BE2C (cell line): Measurements from ENCODE around the gene PLEKHA6.
"Not testable (repeated sequence)": the region's sequence is repeated elsewhere in the genome, so short reads cannot be mapped to it uniquely, and the experiment has no call there.

Experiments
- DNase-seq: peaks from one replicate; pipeline ENCODE4 v3.0.0-alpha.2; 2020
- H3K27me3 ChIP-seq: fragments of 250-450 bp; sonication (Bioruptor Pico); 2 replicates; pipeline ENCODE4 v1.5.1; 2020; ENCODE audit warnings: mild to moderate bottlenecking
- H3K36me3 ChIP-seq: fragments of 250-450 bp; sonication (Bioruptor Pico); 2 replicates; pipeline ENCODE4 v1.5.1; 2020; ENCODE audit warnings: mild to moderate bottlenecking
- H3K4me1 ChIP-seq: fragments of 250-450 bp; sonication (Bioruptor Pico); 2 replicates; pipeline ENCODE4 v1.5.1; 2020
- H3K4me3 ChIP-seq: 2 replicates; pipeline ENCODE4 v1.5.1; 2011; ENCODE audit warnings: low read depth, low read length
- H3K9me3 ChIP-seq: fragments of 250-450 bp; sonication (Bioruptor Pico); 2 replicates; pipeline ENCODE4 v1.5.1; 2020
- TF ChIP-seq, protein P1 (sequence below): IDR thresholded peaks from 2 replicates; pipeline ENCODE4 v1.5.1; 2012; ENCODE audit warnings: mild to moderate bottlenecking, low read depth, low read length

Gene PLEKHA6

GRCh38 chr1:204248954-204249353, 110.8 kb downstream of the PLEKHA6 start:
- Histone ChIP-seq H3K27me3 (no peaks in the 10 kb centered on the region), H3K4me3 (no peak overlapping the region), H3K36me3 (peaks cover 52% of the 10 kb centered on the region), H3K4me1 (no peaks in the 10 kb centered on the region), H3K9me3 (no peaks in the 10 kb centered on the region)
- TF ChIP-seq, protein P1, sequence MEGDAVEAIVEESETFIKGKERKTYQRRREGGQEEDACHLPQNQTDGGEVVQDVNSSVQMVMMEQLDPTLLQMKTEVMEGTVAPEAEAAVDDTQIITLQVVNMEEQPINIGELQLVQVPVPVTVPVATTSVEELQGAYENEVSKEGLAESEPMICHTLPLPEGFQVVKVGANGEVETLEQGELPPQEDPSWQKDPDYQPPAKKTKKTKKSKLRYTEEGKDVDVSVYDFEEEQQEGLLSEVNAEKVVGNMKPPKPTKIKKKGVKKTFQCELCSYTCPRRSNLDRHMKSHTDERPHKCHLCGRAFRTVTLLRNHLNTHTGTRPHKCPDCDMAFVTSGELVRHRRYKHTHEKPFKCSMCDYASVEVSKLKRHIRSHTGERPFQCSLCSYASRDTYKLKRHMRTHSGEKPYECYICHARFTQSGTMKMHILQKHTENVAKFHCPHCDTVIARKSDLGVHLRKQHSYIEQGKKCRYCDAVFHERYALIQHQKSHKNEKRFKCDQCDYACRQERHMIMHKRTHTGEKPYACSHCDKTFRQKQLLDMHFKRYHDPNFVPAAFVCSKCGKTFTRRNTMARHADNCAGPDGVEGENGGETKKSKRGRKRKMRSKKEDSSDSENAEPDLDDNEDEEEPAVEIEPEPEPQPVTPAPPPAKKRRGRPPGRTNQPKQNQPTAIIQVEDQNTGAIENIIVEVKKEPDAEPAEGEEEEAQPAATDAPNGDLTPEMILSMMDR, result no peak
- no peak for DNase-seq

- no peak overlapping the region for H3K4me3 ChIP-seq
- DNase-seq, result no peak
- H3K9me3 ChIP-seq, result no peaks in the 10 kb centered on the region
- H3K36me3 ChIP-seq, result peaks cover 66% of the 10 kb centered on the region
- H3K4me1 ChIP-seq, result no peaks in the 10 kb centered on the region
- no peaks in the 10 kb centered on the region for H3K27me3 ChIP-seq
- TF ChIP-seq, protein P1, result no peak
Observed at GRCh38 chr1:204246876-204247275, 112.9 kb downstream of the PLEKHA6 start.

- H3K9me3 ChIP-seq, result no peaks in the 10 kb centered on the region
- DNase-seq, result no peak
- TF ChIP-seq, protein P1, result no peak
- peaks cover 72% of the 10 kb centered on the region for H3K36me3 ChIP-seq
- no peak overlapping the region for H3K4me3 ChIP-seq
- no peaks in the 10 kb centered on the region for H3K4me1 ChIP-seq
- no peaks in the 10 kb centered on the region for H3K27me3 ChIP-seq
Observed at GRCh38 chr1:204242920-204243319, 116.8 kb downstream of the PLEKHA6 start.

DNA sequence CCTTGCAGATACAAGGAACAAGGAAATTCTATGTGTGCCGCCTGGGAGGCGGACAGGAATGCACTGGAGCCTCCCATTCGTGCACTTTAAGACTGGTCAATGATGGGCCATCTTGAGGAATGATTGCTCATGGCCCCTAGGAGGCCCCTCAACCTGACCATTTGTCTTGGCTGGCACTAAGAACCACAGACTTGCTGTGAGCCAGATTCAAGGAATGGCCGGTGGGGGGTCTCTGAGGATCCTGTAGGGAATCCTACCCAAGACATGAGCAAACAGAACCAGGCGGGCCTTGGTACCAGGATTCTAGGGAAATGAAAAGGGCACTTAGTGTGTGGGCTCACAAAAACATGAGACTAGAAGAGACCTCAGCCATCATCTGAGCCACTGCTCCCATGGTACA, 117.8 kb downstream of the PLEKHA6 start:
- H3K9me3 ChIP-seq, result no peaks in the 10 kb centered on the region
- DNase-seq, result no peak
- H3K27me3 ChIP-seq, result no peaks in the 10 kb centered on the region
- H3K4me3 ChIP-seq, result no peak overlapping the region
- H3K36me3 ChIP-seq, result peaks cover 76% of the 10 kb centered on the region
- no peaks in the 10 kb centered on the region for H3K4me1 ChIP-seq
- TF ChIP-seq, protein P1, result no peak

- TF ChIP-seq, protein P1, result no peak
- no peak for DNase-seq
Observed at GRCh38 chr1:204241050-204241449, 118.7 kb downstream of the PLEKHA6 start.

DNA sequence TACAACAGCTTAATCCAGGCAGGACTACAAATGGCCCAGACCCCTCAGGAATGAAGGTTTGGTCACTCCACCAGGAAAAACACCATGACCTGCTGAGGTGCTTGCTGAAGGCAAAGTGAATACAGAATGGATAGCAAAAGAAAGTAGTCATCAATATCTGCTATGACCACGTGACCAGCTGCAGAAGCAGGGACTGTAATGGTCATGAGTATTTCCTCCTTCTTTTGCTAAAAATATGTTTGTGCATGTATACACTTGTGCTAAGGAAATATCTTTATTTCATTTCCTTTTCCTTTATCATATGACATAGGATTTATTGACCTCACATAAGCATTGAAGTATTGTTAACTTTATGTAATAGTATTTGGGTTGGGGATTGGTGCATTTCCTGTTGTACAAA, 119.5 kb downstream of the PLEKHA6 start:
- H3K36me3 ChIP-seq, result peaks cover 84% of the 10 kb centered on the region
- DNase-seq, result no peak
- H3K9me3 ChIP-seq, result no peaks in the 10 kb centered on the region
- H3K4me1 ChIP-seq, result no peaks in the 10 kb centered on the region
- H3K4me3 ChIP-seq, result no peak overlapping the region
- TF ChIP-seq, protein P1, result no peak
- no peaks in the 10 kb centered on the region for H3K27me3 ChIP-seq

More at GRCh38 chr1:204241050-204241449, 118.7 kb downstream of the PLEKHA6 start:
- H3K4me3 ChIP-seq, result no peak overlapping the region
- peaks cover 82% of the 10 kb centered on the region for H3K36me3 ChIP-seq
- H3K9me3 ChIP-seq, result no peaks in the 10 kb centered on the region
- no peaks in the 10 kb centered on the region for H3K27me3 ChIP-seq
- no peaks in the 10 kb centered on the region for H3K4me1 ChIP-seq

GRCh38 chr1:204239401-204239800, 120.3 kb downstream of the PLEKHA6 start:
- H3K27me3 ChIP-seq, H3K4me3 ChIP-seq, DNase-seq, H3K4me1 ChIP-seq, H3K9me3 ChIP-seq: not testable (repeated sequence)
- H3K36me3 ChIP-seq, result peaks cover 80% of the 10 kb centered on the region

DNA sequence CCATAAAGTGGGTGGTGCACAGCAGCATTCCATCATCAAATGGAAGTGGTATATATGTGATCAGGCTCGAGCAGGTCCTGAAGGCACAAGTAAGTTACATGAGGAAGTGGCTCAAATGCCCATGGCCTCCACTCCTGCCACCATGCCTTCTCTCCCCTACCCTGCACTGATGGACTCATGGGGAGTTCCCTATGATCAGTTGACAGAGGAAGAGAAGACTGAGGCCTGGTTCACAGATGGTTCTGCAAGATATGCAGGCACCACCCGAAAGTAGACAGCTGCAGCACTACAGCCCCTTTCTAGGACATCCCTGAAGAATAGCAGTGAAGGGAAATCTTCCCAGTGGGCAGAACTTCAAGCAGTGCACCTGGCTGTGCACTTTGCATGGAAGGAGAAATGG, 121.2 kb downstream of the PLEKHA6 start:
- H3K9me3 ChIP-seq, H3K4me1 ChIP-seq, DNase-seq, H3K4me3 ChIP-seq, H3K27me3 ChIP-seq: not testable (repeated sequence)
- peaks cover 88% of the 10 kb centered on the region for H3K36me3 ChIP-seq

GRCh38 chr1:204237515-204237914, 122.2 kb downstream of the PLEKHA6 start:
- H3K27me3 ChIP-seq, DNase-seq, H3K4me3 ChIP-seq, H3K9me3 ChIP-seq, H3K4me1 ChIP-seq: not testable (repeated sequence)
- peaks cover 83% of the 10 kb centered on the region for H3K36me3 ChIP-seq
